Non-pigmented ciliary epithelial cell (primary cell): ENCODE data around the gene INSM2.
A peak's percentile ranks its signal among the peaks of the same experiment; 100 is the strongest.

Experiments
- DNase-seq: peaks from one replicate; pipeline ENCODE4 v3.0.0-alpha.2; 2010; ENCODE audit warnings: low read depth

The INSM2 gene, protein sequence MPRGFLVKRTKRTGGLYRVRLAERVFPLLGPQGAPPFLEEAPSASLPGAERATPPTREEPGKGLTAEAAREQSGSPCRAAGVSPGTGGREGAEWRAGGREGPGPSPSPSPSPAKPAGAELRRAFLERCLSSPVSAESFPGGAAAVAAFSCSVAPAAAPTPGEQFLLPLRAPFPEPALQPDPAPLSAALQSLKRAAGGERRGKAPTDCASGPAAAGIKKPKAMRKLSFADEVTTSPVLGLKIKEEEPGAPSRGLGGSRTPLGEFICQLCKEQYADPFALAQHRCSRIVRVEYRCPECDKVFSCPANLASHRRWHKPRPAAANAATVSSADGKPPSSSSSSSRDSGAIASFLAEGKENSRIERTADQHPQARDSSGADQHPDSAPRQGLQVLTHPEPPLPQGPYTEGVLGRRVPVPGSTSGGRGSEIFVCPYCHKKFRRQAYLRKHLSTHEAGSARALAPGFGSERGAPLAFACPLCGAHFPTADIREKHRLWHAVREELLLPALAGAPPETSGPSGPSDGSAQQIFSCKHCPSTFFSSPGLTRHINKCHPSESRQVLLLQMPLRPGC

DNA sequence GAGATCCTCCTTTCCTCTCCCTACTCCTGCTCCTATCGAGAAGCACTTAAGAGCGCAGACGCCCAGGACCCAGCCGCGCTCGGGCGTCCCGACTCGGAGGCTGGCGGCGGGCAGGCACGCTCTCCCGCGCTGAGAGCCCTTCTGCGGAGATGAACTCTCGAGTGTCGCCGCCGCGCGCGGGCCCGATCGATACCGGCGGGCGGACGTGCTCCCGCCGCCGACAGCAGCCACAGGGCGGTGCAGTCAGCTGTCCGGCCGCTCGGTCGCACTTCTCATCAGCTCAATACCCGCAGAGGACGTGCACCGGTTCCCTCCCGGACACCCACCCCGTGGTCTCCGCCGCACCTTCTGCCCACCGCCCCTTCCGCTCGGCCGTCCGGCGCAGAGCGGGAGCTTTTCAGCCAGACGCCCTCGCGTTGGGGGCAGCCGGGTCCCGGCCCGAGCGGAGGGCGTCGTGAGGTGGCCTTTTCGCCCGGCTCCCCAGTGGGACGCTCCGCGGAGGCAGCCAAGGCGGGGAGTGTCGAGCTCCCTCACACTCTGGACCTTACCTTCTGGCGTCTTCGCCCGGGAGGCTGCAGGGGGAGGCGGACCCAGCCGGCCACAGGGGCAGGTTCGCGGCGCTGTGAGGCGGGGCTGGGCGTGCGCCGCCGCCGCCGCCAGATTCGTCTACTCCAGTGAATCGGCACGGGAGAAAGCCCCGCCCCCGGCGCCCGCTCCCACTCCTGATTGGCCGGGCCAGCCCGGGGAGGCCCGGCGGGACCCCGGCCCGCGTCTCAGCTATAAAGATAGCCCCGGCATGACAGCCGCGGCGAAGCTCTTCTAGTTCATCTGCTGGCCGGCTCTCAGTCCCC lies at the start of gene INSM2:
INSM2 (plus strand) TSS at position 808 of the 851 bp plus-strand sequence. CDS start 89 bp downstream, outside the sequence.
- DNase-seq: no peak

DNA sequence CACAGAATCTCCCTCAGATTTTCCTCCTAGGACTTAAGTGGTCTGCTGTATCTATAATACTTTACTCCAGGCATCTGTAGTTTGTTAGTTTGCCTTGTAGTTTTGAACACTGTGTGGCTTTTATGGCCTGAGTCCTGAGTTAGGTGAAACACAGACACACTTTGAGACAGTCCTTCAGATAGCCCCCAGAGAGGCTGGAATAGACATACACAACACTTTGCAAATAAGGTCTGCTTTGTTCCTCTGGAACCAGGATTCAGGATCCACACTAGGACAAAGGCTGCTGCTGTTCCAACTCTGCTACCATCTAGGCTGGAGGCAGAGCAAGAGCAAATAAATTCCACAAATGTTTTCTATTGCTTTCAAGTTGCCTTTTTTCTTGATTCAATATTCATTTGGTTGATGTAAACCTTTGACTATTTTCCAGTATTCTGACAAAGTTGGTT lies 41.4 kb upstream of the INSM2 start:
- DNase-seq: no peak

DNA sequence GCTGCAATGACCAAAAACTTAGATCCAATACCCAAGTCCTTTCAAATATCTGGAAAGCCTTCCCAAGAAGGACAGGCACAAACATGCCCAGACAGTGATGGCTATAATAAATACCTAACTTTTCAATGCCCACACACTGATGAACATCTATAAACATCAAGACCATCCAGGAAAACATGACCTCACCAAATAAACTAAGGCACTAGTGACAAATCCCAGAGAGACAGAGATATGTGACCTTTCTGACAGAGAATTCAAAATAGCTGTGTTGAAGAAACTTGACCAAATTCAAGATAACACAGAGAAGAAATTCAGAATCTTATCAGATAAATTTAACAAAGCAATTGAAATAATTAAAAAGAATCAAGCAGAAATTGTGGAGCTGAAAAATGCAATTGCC lies 38.7 kb upstream of the INSM2 start:
- no peak for DNase-seq

DNA sequence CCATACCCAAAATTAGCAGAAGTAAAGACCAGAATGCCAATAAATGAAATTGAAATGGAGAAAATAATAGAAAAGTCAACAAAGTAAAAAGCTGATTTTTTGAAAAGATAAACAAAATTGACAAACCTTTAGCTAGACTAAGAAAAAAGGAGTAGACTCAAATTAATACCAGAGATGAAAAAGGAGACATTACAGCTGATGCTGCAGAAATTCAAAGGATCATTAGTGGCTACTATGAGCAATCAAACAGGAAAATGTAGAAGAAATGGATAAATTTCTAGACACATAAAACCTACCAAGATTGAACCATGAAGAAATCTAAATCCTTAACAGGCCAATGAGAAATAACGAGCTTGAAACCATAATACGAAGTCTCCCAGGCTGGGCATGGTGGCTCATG lies 34.8 kb upstream of the INSM2 start:
- DNase-seq: no peak

DNA sequence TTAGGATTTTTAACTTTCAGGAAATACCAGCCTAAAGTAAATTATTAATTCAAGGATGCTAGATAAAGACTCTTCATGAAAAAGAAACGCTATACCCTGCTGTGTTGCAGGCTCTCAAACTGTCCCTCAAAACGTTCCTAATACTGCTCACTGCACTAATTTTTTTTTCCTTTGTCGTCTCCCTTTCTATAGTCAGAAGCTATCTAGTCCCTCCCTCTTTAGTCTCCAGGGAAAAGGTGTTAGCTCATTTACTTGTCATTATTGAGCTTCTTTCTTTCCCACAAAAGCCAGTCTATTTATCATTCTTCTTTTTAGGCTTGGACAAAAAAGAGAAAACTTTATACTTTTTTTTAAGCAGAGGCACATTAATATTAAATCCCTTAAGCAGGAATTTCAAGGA lies 30.3 kb upstream of the INSM2 start:
- no peak for DNase-seq

DNA sequence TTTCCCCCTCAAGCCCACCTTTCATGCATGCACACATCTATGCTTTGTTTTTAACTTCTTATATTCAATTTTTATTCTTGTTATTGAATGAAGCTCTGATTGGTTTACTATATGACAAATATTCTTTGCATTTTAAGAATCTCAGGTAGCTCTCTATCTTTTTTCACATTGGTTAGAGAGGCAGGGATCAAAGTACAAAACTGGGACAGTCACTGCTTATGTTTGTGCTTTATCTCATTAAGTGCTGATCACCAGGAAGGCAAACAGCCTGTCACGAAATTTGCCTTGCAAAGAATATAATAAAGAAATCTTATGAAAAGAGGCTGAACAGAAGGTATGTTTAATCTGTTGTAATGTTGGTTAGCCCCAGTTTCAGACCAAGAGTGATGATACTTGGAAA lies 29.7 kb upstream of the INSM2 start:
- DNase-seq: no peak

DNA sequence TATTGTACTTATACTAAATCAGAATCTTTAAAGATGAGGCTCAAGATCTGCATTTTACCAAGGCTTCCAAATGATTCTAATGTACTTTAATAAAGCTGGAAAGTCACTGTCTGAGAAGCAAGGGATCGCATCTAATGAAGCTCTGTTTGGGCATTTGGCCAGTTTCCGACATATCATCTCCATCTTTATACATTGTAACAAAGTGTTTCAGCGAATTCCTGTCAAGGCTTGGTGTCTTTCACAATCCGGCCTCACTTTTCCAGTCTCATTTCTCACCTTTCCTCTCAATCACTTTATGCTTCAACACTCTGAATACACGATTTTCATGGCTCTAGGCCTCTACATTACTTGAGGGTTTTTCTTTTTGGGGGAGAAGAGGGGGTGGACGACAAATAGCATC lies 27.5 kb upstream of the INSM2 start:
- no peak for DNase-seq

DNA sequence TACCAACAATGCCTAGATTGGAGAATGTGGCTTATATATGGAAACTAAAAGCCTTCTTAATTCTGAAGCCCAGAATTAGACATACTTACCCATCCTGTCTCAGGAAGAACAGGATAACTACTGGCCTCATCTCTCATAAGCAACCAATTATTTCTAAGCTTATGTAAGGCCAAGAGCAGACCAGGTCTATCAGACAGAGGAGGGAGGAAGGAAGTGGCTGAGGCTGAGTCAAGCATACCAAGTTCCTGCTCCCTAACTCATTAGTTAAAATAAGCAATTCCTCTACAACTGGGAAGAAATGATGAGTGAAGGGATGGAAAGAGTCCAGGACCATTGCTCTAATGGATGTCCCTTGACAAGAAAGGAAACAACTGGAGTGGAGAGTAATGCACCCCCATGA lies 27.0 kb upstream of the INSM2 start:
- peak; percentile 10 for DNase-seq

DNA sequence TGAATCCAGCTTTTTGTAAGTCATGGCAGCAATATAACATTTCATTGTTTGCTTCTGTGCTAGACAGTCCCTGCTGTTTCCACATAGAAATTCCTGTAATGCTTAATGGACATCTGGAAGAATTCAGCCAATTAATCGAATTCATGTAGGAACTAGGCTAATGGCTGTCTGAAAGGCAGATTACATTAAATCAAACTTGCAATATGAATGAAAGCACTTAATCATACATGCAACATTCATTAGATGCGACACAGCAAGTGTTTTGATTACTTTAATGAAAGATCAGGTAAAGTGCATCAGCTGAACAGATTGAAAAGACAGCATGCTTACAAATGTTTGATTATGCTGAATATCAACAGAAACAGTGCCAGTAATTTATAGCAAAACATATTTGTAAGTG lies 24.1 kb upstream of the INSM2 start:
- DNase-seq: no peak

DNA sequence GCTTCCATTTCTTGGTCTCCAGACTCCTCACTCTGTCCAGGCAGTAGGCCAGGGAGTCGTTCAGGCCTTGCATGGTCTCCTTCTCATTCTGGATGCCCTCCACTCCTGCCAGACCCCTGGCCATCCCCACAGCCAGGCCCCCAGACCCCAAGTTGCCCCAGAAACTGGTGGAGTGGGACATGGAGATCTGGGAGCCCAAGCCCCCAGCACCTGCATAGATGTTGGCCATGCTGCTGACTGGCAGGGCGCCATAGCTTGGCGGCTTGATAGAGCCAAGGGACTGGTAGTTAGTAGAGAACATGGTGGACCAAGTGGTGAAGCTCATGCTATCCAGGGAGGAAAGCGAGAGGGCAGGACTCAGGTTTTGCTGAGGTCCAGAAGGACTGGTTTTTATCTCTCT lies 21.2 kb upstream of the INSM2 start:
- DNase-seq: no peak

DNA sequence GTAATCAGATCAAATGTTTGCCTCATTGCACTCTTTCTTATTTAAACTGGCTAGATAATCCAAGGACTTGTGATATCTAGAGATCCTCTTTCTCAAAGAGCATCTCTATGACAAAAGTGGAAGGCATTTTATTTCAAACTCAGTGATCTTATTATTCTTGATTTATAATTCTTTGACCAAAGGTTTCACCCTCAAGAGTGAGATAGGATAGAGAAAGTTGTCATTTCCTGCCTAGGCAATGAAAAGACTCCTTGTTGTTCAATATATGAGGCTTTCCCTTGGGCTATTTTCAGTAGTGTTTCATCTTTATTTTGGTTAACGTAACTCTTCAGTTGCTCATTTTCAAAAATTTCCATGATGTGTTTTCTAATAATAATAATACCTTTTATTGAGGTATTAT lies 18.0 kb upstream of the INSM2 start:
- no peak for DNase-seq

DNA sequence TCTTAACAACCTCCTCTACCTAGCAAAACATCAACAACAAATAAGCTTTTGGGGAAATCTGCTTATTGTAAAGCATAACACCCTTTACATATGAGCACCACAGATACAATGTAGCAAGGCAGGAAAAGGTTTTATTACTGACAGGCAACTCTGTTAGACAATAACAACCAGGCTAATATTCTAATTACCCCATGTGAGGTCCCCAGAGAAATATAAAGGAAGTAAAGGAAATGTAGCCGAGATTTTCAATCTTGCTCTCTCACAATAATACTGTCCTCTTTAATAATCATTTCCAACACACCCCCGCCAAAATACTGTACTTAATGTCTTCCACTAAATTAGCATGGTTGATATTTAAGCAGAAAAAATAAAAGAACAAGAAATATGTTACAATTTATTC lies 14.0 kb upstream of the INSM2 start:
- no peak for DNase-seq

DNA sequence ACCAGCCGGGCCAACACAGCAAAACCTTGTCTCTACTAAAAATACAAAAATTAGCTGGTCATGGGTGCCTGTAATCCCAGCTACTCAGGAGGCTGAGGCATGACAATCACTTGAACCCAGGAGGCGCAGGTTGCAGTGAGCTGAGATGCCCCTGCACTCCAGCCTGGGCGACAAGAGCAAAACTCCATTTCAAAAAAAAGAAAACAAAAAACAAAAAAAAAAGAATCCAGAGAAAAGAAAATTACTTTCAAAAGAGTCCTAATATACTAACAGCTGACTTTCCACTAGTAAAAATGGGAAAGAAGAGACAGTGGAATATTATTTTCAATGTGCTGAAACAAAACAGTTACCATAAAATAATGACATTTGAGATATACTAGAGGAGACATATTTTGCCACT lies 8.3 kb upstream of the INSM2 start:
- no peak for DNase-seq

DNA sequence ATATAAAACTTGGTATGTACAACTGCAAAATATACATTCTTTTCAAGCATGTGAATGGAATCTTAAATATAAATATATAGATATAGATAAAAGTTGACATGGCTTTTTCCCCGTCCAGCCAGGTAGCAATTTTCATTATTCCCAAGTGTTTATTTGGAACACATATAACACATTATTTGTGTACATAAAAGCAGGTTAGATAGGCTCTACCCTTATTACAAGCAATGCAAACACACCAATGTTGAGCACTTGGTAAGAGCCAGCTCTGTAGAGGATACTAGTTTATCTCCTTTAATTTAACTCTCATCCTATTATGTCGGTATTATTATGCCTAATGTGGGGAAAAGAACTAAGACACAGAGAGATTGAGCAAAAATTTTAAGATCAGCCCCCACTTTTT lies 7.0 kb upstream of the INSM2 start:
- no peak for DNase-seq

DNA sequence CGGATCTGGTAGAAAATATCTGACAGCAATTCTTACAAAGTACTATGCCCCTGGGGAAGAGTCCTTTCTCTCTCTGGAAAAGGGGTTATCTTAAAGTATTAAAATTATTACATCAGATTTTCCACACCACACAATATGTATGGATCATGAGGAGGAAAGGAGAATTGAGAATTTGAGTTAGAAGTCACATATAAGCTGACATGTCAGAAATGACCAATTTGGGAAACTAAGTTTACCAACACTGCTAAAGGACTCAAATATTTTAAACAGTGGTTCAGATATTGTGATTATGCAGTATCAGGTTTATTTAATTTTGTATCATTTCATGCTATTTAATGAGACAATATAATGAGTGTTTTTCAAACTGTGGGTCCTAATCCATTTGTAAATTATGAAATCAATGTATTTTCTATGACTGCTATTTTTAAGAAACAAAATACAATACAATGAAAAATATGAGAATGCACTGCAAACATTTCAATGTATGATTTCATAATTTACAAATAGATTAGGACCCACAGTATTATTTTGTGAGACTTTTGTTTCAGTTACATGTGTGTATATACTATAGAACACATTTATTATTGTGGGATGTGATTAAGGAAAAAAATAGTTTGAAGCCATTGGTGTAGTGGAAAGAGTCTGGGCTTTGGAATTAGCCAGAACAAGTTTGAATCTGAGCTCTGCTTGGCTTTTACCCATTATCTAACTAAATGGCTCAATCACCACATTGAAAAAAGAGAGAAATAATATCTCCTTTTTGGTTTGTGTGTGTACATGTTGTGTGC lies 1.8 kb upstream of the INSM2 start:
- DNase-seq: no peak

DNA sequence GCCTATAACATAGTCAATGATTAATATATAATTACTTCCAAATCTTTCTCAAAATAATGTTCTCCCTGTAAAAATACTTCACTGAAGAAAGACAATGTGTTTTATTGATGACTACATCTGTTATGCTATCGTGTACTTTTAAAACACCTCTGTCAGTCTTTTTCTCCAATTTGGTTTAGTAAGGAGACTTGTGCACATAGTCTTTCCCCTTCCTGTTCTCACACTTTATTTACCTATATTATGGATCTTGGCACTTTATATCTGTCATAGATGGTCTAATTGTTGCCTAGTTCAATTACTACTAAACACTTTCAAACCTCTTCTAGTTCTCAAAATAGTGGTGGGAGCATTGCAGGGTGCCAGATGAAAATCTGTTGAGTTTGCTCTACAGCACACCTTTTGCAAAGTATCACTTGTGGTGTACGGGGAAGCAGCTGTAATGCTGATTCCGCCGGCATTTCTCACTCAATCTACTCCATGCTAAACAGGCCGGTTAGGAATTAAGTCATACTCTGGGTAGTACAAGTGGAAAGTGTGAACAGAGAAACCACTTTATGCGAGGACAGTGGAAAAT lies 1.1 kb upstream of the INSM2 start:
- DNase-seq: no peak

DNA sequence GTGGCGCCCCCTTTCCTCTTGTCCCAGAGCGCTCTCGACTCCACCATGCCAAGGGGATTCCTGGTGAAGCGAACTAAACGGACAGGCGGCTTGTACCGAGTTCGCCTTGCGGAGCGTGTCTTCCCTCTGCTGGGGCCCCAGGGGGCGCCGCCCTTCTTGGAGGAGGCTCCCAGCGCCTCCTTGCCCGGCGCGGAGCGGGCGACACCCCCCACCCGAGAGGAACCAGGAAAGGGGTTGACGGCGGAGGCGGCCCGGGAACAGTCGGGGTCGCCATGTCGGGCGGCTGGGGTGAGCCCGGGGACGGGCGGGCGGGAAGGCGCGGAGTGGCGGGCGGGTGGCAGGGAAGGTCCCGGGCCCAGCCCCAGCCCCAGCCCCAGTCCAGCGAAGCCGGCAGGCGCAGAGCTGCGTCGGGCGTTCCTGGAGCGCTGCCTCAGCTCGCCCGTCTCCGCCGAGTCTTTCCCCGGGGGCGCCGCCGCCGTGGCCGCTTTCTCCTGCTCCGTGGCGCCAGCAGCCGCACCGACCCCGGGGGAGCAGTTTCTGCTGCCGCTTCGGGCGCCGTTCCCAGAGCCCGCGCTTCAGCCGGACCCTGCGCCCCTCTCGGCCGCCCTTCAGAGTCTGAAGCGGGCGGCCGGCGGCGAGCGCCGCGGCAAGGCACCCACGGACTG lies 376 bp downstream of the INSM2 start:
- no peak for DNase-seq

DNA sequence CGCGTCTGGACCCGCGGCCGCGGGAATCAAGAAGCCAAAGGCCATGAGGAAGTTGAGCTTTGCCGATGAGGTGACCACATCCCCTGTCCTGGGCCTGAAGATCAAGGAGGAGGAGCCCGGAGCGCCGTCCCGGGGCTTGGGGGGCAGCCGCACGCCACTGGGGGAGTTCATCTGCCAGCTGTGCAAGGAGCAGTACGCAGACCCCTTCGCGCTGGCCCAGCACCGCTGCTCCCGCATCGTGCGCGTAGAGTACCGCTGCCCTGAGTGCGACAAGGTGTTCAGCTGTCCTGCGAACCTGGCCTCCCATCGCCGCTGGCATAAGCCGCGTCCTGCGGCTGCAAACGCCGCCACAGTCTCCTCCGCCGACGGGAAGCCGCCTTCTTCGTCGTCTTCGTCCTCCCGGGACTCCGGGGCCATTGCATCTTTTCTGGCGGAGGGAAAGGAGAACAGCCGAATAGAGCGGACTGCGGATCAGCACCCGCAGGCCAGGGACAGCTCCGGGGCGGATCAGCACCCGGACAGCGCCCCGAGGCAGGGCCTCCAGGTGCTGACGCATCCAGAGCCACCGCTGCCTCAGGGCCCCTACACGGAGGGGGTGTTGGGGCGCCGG lies 1.0 kb downstream of the INSM2 start:
- no peak for DNase-seq

DNA sequence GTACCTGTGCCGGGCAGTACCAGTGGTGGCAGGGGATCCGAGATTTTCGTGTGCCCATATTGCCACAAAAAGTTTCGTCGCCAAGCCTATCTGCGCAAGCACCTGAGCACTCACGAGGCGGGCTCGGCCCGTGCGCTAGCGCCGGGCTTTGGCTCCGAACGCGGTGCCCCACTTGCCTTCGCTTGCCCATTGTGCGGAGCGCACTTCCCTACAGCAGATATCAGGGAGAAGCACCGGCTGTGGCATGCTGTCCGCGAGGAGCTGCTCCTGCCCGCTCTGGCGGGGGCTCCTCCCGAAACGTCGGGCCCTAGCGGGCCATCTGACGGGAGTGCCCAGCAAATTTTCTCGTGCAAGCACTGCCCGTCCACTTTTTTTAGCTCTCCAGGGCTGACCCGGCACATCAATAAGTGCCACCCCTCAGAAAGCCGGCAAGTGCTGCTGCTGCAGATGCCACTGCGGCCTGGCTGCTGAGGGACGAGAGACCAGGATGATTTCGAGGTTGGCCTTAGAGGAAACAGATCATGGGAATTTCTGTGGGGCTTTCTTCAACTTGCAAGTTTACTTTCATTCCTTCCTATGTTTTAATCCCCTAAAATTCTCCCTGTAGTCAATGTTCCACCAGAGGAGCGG lies 1.6 kb downstream of the INSM2 start:
- no peak for DNase-seq

DNA sequence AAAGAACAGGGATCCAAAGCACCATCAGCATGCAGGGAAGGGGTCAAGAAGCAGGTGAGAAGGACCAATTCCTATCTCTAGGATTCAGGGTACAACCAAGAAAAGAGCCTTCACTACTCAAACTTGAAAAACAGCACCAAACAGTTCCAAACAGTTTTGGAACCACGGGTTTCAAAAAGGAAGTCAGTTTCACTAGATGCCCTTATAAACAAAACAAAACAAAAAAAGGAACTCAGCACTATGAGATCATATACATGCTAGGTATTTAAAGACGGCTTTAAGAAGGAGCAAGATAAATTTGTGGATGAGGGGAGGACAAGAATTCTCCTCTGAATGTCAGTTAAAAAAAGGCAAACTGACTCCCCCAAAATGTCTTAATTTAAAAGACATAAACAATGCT lies 6.0 kb downstream of the INSM2 start:
- DNase-seq: no peak
